Large intestine (tissue), 3 donors: ENCODE measurements around the gene TMEM132D. TPM values are rescaled to one million over a fixed set of nuclear protein-coding genes. Genes with fewer than 3 reads are reported as not detected.

Experiments
- DNase-seq, 2 donors: peaks; one replicate each; pipeline versions ENCODE4 v3.0.0 to v3.0.0-alpha.2; 2013
- H3K27ac ChIP-seq: one replicate; pipeline ENCODE4 v1.5.1; 2013; ENCODE audit warnings: low read length
- H3K27me3 ChIP-seq: 2 replicates; pipeline ENCODE4 v1.6.1; 2013; ENCODE audit warnings: low read length; ENCODE audit not compliant: control insufficient read depth, insufficient read depth
- H3K36me3 ChIP-seq: 2 replicates; pipeline ENCODE4 v1.6.1; 2013; ENCODE audit warnings: low read length; ENCODE audit not compliant: control insufficient read depth, insufficient read depth
- H3K4me1 ChIP-seq: one replicate; pipeline ENCODE4 v1.6.1; 2013; ENCODE audit warnings: low read length; ENCODE audit not compliant: control insufficient read depth, insufficient read depth
- H3K4me3 ChIP-seq: one replicate; pipeline ENCODE4 v1.5.1; 2013; ENCODE audit warnings: low read length
- H3K9me3 ChIP-seq: one replicate; pipeline ENCODE4 v1.6.1; 2013; ENCODE audit warnings: mild to moderate bottlenecking, low read depth, low read length, moderate library complexity; ENCODE audit not compliant: control insufficient read depth
- WGBS: methylation state at CpG from one replicate; pipeline ENCODE4 v1.1.5; 2013; ENCODE audit warnings: low lambda C conversion rate; ENCODE audit not compliant: insufficient coverage; 5-methylcytosine and 5-hydroxymethylcytosine counted together
- polyA plus RNA-seq: library from polyadenylated mRNA; unstranded; fragments of 120-200 nt; gene quantifications from one replicate; pipeline ENCODE4 v1.2.1, GENCODE V29; 2013

The TMEM132D gene
- polyA plus RNA-seq, 1 donor: 0.55 TPM

GRCh38 chr12:129851296-129851695, 52.5 kb downstream of the TMEM132D start:
- no CpG with 5 or more reads among the region's 3 CpGs for WGBS
- H3K36me3 ChIP-seq: no peaks in the 10 kb centered on the region

GRCh38 chr12:129848876-129849275, 54.9 kb downstream of the TMEM132D start:
- 96% methylated on average over 3 of the region's 4 CpGs for WGBS
- no peak overlapping the region for H3K4me3 ChIP-seq
- no peaks in the 10 kb centered on the region for H3K9me3 ChIP-seq
- no peaks in the 10 kb centered on the region for H3K27me3 ChIP-seq
- H3K27ac ChIP-seq: no peak overlapping the region
- no peaks in the 10 kb centered on the region for H3K36me3 ChIP-seq
- DNase-seq: no peak
- H3K4me1 ChIP-seq: no peaks in the 10 kb centered on the region

More at GRCh38 chr12:129851296-129851695, 52.5 kb downstream of the TMEM132D start:
- Histone ChIP-seq H3K27me3 (no peaks in the 10 kb centered on the region), H3K9me3 (no peaks in the 10 kb centered on the region), H3K4me3 (no peak overlapping the region), H3K4me1 (no peaks in the 10 kb centered on the region), H3K27ac (no peak overlapping the region)
- no peak for DNase-seq

GRCh38 chr12:129847063-129847462, 56.8 kb downstream of the TMEM132D start:
- Histone ChIP-seq H3K9me3 (no peaks in the 10 kb centered on the region), H3K4me1 (no peaks in the 10 kb centered on the region), H3K4me3 (no peak overlapping the region), H3K27me3 (no peaks in the 10 kb centered on the region), H3K27ac (no peak overlapping the region), H3K36me3 (no peaks in the 10 kb centered on the region)
- WGBS: no CpG with 5 or more reads among the region's 1 CpG
- no peak for DNase-seq

- no peak for DNase-seq
- Histone ChIP-seq H3K4me1 (no peaks in the 10 kb centered on the region), H3K27me3 (no peaks in the 10 kb centered on the region), H3K9me3 (no peaks in the 10 kb centered on the region), H3K4me3 (no peak overlapping the region), H3K36me3 (no peaks in the 10 kb centered on the region), H3K27ac (no peak overlapping the region)
- WGBS: 100% methylated on average over 2 of the region's 5 CpGs
Measured at GRCh38 chr12:129844662-129845220, 59.1 kb downstream of the TMEM132D start.

GRCh38 chr12:129841251-129841650, 62.6 kb downstream of the TMEM132D start:
- Histone ChIP-seq H3K36me3 (no peaks in the 10 kb centered on the region), H3K9me3 (no peaks in the 10 kb centered on the region), H3K4me1 (no peaks in the 10 kb centered on the region), H3K27me3 (no peaks in the 10 kb centered on the region), H3K27ac (no peak overlapping the region), H3K4me3 (no peak overlapping the region)
- 84% methylated on average over 3 of the region's 3 CpGs for WGBS
- DNase-seq: no peak

- Histone ChIP-seq H3K27me3 (no peaks in the 10 kb centered on the region), H3K9me3 (no peaks in the 10 kb centered on the region), H3K4me1 (no peaks in the 10 kb centered on the region), H3K4me3 (no peak overlapping the region), H3K27ac (no peak overlapping the region), H3K36me3 (no peaks in the 10 kb centered on the region)
- DNase-seq: no peak
- WGBS: 89% methylated on average over 4 of the region's 21 CpGs
Measured at GRCh38 chr12:129840145-129840884, 63.5 kb downstream of the TMEM132D start.

- H3K4me3 ChIP-seq: no peak overlapping the region
- H3K36me3 ChIP-seq: no peaks in the 10 kb centered on the region
- H3K27me3 ChIP-seq: no peaks in the 10 kb centered on the region
- no peaks in the 10 kb centered on the region for H3K9me3 ChIP-seq
- H3K27ac ChIP-seq: no peak overlapping the region
- no peak for DNase-seq
- WGBS: no CpG with 5 or more reads among the region's 10 CpGs
- no peaks in the 10 kb centered on the region for H3K4me1 ChIP-seq
Measured at GRCh38 chr12:129839679-129840078, 64.1 kb downstream of the TMEM132D start.

GRCh38 chr12:129831294-129831693, 72.5 kb downstream of the TMEM132D start:
- Histone ChIP-seq H3K27me3 (no peaks in the 10 kb centered on the region), H3K4me1 (no peaks in the 10 kb centered on the region), H3K27ac (no peak overlapping the region), H3K36me3 (no peaks in the 10 kb centered on the region), H3K9me3 (no peaks in the 10 kb centered on the region), H3K4me3 (no peak overlapping the region)
- 90% methylated on average over 9 of the region's 16 CpGs for WGBS
- DNase-seq: no peak

- Histone ChIP-seq H3K27ac (no peak overlapping the region), H3K36me3 (no peaks in the 10 kb centered on the region), H3K9me3 (no peaks in the 10 kb centered on the region), H3K4me1 (no peaks in the 10 kb centered on the region), H3K4me3 (no peak overlapping the region), H3K27me3 (no peaks in the 10 kb centered on the region)
- WGBS: no CpG with 5 or more reads among the region's 4 CpGs
- no peak for DNase-seq
Measured at GRCh38 chr12:129830796-129831195, 73.0 kb downstream of the TMEM132D start.

- no peak overlapping the region for H3K27ac ChIP-seq
- no peaks in the 10 kb centered on the region for H3K36me3 ChIP-seq
- no peaks in the 10 kb centered on the region for H3K4me1 ChIP-seq
- no peaks in the 10 kb centered on the region for H3K27me3 ChIP-seq
- DNase-seq: no peak
- H3K4me3 ChIP-seq: no peak overlapping the region
- no CpG with 5 or more reads among the region's 2 CpGs for WGBS
- no peaks in the 10 kb centered on the region for H3K9me3 ChIP-seq
Measured at GRCh38 chr12:129827866-129828384, 75.9 kb downstream of the TMEM132D start.
